ENCODE data around the gene XG.
"Not testable (repeated sequence)": the region's sequence is repeated elsewhere in the genome, so short reads cannot be mapped to it uniquely, and the experiment has no call there.

XG gene

DNA sequence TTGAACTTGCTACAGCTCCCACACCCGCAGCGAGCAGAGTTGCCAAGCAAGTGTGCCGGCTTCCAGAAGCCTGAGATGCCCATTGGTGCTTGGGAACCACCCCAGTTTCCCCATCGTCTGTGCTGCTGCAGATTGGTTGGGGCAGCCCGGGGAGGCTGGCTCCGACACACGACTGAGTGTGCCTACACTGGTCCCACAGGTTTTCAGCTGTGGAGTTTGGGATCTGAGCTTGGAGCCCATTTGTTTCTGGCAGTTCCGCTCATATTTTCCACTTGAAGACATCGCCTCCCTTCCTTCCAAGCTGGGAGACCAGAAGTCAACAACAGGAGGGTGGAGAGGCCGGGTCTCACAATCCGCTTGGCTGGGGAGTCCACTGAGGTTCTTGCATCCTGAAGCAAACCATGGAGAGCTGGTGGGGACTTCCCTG, at the start of gene XG:
Gene XG, plus strand, starts transcription at position 167 of the 427 bp plus-strand sequence. Its CDS starts 235 bp downstream, at position 402.
- not testable (repeated sequence) for DNase-seq

DNA sequence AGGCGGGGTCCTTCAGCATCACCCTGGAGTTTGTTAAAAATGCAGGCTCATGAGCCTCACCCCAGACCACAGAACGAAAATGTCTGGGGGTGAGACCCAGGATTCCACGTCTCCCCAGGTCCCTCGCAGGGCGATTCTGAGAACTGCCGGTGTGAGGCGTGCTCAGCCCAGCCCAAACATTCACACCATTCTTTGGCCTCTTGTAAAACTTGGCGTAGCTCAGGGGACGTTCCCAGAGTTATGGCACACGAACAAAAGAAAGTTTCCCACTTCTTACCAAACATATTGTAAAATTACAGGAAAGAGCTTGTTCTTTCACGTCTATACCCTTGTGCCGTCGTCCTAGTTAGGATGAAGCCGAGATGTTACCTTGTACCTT, 47.9 kb upstream of the XG start:
- no peak for DNase-seq

GRCh38 chrX:2705046-2705832, 46.6 kb upstream of the XG start:
- no peak for DNase-seq

DNA sequence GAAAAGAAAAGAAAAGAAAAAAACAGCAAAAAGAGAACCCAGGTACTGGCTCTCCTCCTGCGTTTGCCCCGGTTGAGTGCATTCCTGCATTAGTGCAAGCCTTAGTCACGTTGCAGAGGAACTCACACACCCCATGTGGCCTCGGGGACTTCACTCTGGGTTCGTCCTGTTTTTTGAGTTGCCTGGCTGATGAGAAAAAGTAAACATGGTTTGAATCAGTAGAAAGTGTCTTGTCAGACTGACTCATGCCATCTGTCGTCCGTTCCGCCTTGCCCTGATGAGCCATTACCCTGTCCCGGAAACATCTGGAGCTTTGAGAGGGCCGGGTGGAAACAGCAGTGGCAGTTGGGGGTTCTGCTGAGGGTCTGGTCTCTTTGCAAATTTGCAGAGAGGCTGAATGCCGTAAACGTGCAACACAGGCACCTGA, 44.5 kb upstream of the XG start:
- peak; percentile 91 for DNase-seq

GRCh38 chrX:2708021-2708420, 43.8 kb upstream of the XG start:
- no peak for DNase-seq

GRCh38 chrX:2708592-2709188, 43.1 kb upstream of the XG start:
- peak; percentile 62 for DNase-seq

- DNase-seq: no peak
Observed at GRCh38 chrX:2709556-2709955, 42.3 kb upstream of the XG start.

DNA sequence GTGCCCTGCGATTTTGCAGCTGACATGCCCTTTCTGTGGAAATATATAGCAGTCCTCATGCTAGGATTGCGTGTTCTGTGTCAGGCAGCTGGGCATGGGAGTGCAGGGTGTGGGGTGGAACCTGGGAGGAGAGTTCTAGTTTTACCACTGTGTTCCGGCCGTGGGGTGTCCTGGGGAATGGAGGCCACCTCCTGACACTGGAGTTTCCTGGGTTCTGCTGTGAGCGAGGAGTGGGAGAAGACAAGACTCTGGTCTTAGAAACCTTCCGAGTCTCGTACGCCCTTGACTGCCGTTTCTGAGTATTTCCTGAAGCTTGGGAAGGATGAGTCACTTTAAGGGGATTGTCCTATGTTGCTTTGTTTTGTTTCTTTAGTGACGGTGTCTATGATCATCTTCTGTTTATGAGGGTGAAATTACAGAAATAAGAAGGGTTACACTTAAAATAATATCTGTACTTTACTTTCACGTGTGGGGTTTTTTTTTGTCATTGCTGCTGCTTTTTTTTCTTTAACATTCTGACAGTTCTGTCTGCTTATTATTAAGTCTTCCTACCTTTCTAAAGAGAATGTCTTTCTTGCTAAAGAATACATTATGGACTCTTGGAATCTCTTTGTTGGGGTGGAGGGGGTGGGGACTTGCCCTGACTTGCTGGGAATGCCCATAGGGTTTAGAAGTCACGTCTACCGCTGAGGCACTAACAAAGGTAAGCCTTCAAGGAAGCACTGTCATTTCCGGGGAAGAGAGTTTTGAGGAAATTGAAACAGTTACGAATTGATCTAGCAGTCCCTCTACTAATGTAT, 41.6 kb upstream of the XG start:
- DNase-seq: peak; percentile 90

GRCh38 chrX:2711441-2711840, 40.4 kb upstream of the XG start:
- no peak for DNase-seq

DNA sequence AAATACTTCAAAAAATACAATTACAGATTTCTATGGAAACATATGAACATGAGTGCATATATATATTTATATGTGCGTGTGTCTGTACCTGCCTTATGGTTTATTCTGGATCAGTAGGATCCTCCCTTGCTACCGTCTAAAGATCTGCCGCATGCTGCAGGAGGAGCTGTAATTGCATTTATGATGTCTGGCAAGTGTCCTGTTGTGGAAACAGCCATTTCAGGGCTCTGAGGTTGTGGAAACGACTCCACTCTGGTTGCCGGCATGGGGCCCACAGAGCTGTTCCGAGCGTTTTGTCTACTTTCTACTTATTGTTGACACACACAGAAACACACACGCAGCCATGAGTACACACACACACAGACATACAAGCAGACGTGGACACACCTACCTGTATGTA, 39.4 kb upstream of the XG start:
- DNase-seq: no peak

DNA sequence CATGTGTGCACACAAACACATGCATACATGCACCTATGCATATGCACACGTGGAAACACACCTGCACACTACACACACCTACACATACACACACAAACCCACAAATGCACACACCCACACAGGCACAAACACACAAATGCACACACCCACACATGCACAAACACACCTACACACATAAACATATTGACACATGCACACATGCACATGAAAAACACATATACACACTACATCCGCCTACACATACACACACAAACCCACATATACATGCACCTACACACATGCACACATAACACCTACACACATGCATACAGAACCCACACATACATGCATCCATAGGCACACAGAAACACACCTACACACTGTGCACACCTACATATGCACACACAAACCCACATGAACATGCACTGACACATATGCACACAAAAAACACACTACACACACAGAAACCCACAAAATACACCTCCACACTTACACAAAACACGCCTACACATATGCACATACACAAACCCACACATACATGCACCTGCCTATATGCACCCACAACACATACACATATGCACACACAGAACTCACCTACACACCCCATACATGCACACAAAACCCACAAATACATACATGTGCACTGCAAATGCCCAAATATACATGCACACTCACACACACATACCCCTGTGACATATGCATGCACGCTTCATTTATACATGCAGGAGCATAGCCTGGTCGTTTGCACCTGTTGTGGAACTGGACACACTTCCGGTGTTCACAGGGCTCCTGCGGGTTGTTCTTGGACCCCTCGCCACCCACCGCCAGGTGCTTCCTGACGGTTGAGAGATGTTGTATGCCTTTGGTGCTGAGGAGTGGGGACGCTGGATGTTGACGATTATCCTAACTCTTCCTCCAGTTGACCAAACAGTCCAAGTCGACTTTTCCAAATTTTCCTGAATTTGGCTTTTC, 38.7 kb upstream of the XG start:
- DNase-seq: no peak

- DNase-seq: no peak
Observed at GRCh38 chrX:2714551-2714950, 37.3 kb upstream of the XG start.

- no peak for DNase-seq
Observed at GRCh38 chrX:2715066-2715600, 36.7 kb upstream of the XG start.

DNA sequence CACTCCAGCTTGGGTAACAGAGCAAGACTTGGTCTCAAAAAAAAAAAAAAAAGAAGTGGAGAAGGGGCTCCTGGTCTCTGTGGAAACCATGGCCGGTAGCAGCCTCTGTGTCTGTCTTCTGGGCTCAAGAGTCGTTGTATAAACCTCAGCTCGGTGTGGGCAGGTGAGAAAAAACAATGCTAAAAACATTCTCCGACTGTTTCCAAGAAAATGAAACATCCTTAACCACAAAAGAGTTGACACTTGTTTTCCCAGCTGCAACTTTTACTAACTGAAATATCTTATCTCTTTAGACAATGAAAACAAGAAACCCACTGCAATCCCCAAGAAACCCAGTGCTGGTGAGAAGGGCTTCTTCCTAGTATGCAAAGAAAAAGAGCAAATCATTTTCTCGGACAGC, 34.5 kb upstream of the XG start:
- no peak for DNase-seq

DNA sequence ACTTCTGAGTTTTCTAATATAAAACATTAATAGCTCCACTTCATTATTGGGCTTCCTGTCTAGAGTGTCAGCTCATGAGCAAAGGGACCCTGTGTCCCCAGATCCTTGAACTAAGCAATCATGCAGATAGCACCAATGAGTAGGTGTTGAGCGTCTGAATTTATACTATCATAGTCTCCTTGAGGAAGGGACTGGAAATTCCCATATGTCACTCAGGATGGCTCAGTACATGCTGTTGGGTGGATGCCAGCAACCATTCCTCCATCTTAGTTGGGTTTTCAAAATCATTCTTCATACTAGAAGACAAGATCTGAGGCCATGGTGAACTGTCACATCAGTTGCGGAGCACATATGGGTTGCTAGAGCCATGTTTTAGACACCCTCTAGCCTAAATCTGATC, 33.0 kb upstream of the XG start:
- DNase-seq: no peak

DNA sequence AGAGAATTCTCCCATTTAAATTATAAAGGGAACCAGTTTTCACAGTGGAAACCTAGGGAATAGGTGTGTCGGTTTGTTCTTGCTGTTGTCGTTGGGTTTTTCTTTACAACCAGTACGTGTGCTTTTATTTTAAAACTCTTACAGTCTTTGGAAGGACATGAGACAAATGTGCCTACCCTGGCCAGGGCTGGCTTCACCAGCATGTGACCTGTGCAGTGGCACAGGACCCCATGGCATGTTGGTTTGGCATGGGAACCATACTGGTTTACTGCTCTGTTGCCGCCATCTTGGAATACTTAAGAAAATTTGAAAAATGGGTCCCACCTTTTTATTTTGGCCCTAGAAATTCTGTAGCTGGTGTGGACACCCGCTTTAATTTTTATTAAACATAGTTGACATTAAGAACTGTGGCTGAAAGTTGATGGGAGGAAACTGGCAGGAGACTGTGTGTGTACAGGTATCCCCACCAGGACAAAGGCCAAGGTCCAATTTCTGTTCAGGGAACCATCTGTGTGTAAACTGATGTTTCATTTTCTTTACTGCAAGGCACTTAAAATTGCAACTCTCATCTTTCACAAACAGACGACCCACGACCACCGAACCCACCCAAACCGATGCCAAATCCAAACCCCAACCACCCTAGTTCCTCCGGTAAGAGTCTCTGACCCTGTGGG, 31.9 kb upstream of the XG start:
- DNase-seq: no peak

GRCh38 chrX:2723286-2723879, 28.5 kb upstream of the XG start:
- DNase-seq: no peak

DNA sequence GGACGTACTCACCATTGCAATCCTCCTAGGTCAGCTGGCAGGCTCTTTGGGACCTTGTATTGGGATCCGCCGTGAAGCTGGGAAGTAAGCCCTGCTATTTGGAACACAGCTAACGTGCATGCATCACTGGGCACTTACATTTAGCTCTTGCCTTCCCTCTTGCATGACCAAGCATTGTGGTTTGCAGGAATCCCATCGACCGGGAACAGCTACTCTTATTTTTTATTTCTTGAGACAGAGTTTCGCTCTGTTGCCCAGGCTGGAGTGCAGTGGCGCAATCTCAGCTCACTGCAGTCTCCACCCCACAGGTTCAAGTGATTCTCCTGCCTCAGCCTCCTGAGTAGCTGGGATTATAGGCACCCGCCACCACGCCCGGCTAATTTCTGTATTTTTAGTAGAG, 24.6 kb upstream of the XG start:
- DNase-seq: not testable (repeated sequence)

GRCh38 chrX:2732076-2732475, 19.8 kb upstream of the XG start:
- DNase-seq: no peak

DNA sequence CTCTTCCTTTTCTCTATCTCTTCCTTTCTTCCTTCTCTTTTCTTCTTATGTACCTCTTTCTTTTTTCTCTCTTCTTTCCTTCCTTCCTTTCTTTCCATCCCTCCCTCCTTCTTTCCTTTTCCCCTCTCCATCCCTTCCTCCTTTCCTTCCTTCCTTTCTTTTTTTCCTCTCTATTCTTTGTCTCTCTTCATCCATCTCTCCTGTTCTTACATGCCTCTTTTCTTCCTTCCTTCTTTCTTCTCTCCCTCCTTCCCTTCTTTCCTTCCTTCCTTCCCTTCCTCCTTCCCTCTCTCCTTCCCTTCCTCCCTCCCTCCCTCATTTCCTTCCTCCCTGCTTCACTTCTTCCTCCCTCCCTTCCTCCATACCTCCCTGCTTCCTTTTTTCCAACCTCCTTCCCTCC, 19.2 kb upstream of the XG start:
- DNase-seq: no peak

GRCh38 chrX:2733286-2733685, 18.6 kb upstream of the XG start:
- DNase-seq: no peak
